Choroid plexus epithelial cell (primary cell): ENCODE data around the gene SLC22A4.

Experiments used
- DNase-seq: peaks from one replicate; pipeline ENCODE4 v3.0.0-alpha.2; 2010; ENCODE audit warnings: low read depth
- H3K4me3 ChIP-seq: 2 replicates; pipeline ENCODE4 v1.5.1; 2011; ENCODE audit warnings: low read depth, mild to moderate bottlenecking, control low read depth, low read length, moderate library complexity
- TF ChIP-seq, protein P1 (sequence below): conservative IDR thresholded peaks from 2 replicates; pipeline ENCODE4 v1.5.1; 2011; ENCODE audit warnings: low read depth, mild to moderate bottlenecking, control low read depth, inconsistent platforms, low read length, moderate library complexity

Gene SLC22A4

DNA sequence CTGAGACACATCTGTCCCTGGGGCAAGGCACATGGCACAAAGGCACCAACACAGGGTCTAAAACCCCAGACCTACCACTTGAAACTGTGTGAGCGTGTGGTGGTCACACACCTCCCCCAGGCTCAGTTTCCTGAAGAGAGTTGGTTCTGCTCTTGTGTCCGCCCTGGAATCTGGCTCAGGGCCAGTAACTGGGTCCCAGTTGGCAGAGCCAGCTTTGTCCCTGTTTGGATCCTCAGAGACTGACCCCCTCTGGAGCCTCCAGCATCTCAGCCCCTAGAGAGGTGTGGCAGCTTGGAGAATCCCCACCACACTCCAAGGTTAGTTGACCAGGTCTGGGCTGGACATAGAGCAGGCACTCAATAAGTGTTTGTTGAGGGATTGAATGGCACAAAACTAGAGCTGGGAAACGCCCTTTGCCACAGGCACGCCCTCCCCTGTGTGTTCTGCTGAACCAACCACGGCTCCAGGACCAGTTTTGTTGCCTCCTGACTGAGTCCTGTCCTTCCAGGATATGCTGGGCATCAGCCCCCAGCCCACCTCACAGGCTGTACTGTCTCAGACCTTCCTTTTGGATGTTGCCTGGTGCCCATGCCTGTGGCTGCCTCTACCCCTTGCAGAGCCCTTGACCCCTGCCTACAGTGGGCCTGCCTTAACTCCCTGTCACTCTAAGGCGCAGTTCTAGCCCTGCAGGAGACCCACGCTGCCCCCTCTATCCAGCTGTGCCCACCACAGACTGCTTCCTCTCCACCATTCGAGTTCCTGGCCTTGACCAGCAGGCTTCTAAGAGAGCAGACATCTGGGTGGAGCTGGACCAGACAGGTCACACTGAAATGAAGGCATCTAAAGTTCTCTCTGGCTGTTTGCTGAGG is 40.5 kb upstream of the SLC22A4 start:
- TF ChIP-seq, protein P1, sequence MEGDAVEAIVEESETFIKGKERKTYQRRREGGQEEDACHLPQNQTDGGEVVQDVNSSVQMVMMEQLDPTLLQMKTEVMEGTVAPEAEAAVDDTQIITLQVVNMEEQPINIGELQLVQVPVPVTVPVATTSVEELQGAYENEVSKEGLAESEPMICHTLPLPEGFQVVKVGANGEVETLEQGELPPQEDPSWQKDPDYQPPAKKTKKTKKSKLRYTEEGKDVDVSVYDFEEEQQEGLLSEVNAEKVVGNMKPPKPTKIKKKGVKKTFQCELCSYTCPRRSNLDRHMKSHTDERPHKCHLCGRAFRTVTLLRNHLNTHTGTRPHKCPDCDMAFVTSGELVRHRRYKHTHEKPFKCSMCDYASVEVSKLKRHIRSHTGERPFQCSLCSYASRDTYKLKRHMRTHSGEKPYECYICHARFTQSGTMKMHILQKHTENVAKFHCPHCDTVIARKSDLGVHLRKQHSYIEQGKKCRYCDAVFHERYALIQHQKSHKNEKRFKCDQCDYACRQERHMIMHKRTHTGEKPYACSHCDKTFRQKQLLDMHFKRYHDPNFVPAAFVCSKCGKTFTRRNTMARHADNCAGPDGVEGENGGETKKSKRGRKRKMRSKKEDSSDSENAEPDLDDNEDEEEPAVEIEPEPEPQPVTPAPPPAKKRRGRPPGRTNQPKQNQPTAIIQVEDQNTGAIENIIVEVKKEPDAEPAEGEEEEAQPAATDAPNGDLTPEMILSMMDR: no peak
- no peak for DNase-seq
- no peak overlapping the region for H3K4me3 ChIP-seq

DNA sequence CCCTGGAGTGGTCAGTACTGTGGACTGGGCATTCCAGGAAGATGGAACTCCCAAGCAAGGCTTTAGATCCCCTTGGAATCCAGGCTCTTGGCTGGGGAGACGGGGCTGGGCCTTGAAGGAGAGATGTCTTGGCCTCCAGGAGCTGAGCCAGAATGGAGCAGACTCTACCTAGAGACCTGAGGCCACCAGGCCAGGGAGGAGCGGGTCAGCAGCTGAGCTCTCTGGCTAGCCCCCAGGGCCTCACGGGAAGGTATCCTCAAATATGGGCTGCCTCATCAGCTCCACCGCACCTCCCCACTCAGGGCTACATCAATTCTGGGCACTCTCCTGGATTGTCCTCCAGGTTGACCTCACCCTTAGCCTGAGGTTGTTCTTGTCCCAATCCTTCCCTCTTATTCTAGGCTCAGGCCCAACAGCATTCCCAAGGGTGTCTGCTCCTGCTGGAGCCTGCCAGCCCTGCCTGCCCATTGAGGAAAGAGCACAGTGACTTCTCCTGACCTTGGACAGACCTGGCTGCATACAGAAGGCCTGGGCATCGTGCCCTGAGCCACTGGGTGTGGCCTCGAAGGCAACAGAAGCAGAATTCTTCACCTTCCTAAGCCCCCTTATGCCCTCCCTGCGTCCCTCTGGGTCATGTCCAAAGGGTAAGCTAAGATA is 39.7 kb upstream of the SLC22A4 start:
- TF ChIP-seq, protein P1: no peak
- no peak for DNase-seq

DNA sequence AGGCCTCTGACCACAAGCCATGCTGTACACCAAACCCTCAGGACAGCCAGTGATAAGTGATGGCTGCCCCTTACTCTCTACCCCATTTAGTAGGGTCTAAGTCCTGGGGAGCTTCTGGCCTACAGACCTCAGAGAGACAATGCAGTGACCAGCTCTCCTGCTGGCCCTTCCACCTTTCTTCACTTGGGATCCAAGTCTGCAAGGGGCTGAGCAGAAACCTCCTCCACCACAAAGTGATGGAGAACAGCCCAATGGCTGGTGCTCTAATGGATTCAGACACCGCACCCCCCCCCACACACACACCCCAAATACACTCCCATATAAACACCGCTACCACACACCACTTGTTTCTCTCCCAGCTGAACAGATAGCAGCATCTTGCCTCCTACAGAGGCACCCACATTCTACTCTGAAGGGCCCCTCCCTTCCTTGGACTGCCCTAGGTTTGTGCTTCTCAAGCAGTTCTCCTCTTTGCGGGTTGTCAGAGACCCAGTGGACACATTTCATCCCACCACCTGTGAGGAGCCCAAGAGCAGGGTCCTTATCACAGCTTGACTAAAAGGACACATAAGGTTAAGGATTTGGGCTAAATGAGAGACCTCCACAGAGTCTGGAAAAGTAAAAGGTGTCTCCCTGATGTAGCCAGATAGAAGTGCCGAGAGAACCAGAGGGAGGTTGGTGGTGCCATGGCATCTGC is 38.0 kb upstream of the SLC22A4 start:
- DNase-seq: no peak
- TF ChIP-seq, protein P1: no peak

More for the DNA sequence above, 39.7 kb upstream of the SLC22A4 start:
- H3K4me3 ChIP-seq: no peak overlapping the region

DNA sequence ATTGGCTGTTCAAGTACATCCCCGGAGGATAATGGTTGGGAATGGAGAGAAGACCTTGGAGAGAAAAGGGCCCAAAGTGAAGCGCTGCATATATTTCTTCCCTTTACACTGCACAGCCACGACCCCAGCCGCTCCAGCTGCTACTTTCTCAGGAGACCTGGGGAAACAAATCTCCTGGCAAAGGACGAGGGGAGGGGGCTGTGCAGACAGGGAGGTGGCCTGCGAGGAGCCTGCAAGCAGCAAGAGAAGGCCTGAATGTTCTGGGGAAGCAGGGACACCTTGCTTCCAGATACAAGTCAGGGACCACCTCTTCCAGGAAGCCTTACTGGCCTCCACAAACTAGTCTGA is 37.4 kb upstream of the SLC22A4 start:
- peak overlapping the region; percentile 83 for H3K4me3 ChIP-seq
- TF ChIP-seq, protein P1: no peak
- no peak for DNase-seq

More for the DNA sequence above, 38.0 kb upstream of the SLC22A4 start:
- H3K4me3 ChIP-seq: no peak overlapping the region

DNA sequence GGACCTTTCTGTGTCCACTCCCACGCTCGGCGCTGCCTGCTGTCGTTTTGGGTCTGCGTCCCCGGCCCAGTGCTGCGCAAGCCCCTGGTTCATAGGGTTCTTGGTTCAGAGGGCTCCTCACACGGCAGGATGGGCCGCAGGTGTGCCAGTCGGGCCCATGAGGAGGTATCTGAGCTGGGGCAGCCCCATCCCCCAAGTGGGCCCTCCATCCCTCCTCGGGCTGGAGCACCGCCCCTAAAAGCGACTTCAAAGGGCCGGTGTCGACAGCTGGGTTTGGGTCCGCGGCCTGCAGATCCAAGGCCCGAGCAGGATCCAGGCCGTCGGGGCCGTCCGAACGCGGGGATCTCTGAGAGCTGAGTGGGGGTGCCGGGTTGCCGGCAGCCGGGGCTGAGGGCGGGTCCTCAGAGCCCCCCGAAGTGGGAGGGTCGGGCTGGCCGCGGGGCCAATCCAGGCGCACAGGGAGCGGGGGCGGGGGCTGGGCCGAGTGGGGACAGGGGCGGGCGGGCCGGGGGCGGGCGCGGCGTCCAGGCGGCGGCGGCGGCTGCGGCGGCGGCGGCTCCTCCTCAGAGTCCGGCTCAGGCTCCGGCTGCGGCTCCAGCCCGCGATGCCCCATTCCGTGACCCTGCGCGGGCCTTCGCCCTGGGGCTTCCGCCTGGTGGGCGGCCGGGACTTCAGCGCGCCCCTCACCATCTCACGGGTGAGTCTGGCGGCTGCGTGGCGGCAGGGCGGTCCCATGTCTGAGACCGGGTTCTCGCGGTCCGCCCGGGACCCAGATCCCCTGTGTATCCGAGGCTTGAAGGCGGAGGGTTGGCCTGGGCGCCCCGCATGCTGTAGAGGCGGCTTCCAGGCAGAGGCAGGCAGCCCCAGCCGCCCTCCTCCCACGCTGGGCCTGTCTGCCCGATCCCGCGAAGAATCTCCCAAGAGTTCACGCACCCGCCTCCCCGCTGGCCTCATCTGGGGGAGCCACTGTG is 36.8 kb upstream of the SLC22A4 start, which contains the start of gene PDLIM4:
Gene PDLIM4 (plus strand): TSS at position 566 of the 971 bp plus-strand sequence. CDS start 39 bp downstream, at position 605.
- H3K4me3 ChIP-seq: peak within 1 kb of the TSS; percentile 83
- TF ChIP-seq, protein P1: no peak
- peak; percentile 35 for DNase-seq
